Measurements from ENCODE around the gene FABP7. TPM values are rescaled to one million over a fixed set of nuclear protein-coding genes. Genes with fewer than 3 reads are reported as not detected.

The FABP7 gene
- total and polyA plus RNA-seq, 7 donors: 3.7 to 63.6 (median 31.3) TPM

DNA sequence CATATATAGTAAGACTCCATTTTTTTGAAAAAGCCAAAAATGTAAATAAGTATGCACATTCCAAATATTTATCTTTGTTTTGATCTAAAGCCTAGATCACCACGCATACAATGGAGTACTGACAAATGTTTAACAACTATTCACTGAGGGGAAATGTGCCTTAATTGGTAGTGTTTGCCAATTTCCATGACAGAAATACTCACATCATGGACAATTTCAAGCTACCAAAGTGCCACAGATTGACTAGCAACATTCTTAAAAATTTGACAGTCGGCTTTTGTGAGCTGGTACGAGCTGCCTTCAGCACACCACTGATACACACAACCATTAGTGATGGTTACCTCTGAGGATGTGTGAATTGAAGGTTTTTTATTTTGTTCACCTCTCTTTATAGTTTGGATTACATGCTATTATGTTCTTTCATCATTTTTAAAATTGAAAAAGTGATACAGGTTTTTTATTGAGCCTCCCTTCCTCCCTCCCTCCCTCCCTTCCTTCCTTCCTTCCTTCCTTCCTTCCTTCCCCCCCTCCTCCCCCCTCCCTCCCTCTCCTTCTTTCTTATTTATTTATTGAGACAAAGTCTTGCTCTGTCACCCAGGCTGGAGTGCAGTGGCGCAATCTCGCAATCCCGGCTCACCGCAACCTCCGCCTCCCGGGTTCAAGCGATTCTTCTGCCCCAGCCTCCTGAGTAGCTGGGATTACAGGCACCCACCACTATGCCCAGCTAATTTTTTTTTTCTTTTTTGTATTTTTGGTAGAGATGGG is 28.8 kb downstream of the FABP7 start:
- DNase-seq: no peak
- H3K4me3 ChIP-seq: no peak overlapping the region
- H3K36me3 ChIP-seq (ENCODE audit: insufficient read depth in 1 of 2, low read depth in 1 of 2): peaks cover 8 to 79% of the 10 kb centered on the region in 2 donors
- intact Hi-C loops (cut with DNase I): no loop called here
- 86 to 96% (median 95%) methylated on average over 10 of the region's 10 CpGs for WGBS, 3 donors
- no peak overlapping the region for H3K27ac ChIP-seq
- ATAC-seq: no peak
- no peaks in the 10 kb centered on the region for H3K9me3 ChIP-seq
- H3K27me3 ChIP-seq (ENCODE audit: insufficient read depth in 3 of 3, low read length in 2 of 3): no peaks in the 10 kb centered on the region
- H3K4me1 ChIP-seq: no peaks in the 10 kb centered on the region
- TF ChIP-seq CTCF (IDR thresholded peaks at IDR 0.05): no peak

GRCh38 chr6:122809001-122809400 is 29.5 kb downstream of the FABP7 start:
- no peak overlapping the region for H3K27ac ChIP-seq
- DNase-seq (no peak), ATAC-seq (no peak)
- peaks cover 6 to 72% of the 10 kb centered on the region in 2 donors for H3K36me3 ChIP-seq (ENCODE audit: insufficient read depth in 1 of 2, low read depth in 1 of 2)
- intact Hi-C loops (cut with DNase I): no loop called here
- no peak for TF ChIP-seq CTCF (IDR thresholded peaks at IDR 0.05)
- H3K4me1 ChIP-seq: no peaks in the 10 kb centered on the region
- 82 to 86% (median 82%) methylated on average over 4 of the region's 4 CpGs for WGBS, 3 donors
- H3K27me3 ChIP-seq (ENCODE audit: insufficient read depth in 3 of 3, low read length in 2 of 3): no peaks in the 10 kb centered on the region
- no peaks in the 10 kb centered on the region for H3K9me3 ChIP-seq
- H3K4me3 ChIP-seq: no peak overlapping the region

GRCh38 chr6:122809691-122810090 is 30.2 kb downstream of the FABP7 start:
- DNase-seq: no peak
- WGBS, 3 donors: 84 to 91% (median 89%) methylated on average over 2 of the region's 2 CpGs

DNA sequence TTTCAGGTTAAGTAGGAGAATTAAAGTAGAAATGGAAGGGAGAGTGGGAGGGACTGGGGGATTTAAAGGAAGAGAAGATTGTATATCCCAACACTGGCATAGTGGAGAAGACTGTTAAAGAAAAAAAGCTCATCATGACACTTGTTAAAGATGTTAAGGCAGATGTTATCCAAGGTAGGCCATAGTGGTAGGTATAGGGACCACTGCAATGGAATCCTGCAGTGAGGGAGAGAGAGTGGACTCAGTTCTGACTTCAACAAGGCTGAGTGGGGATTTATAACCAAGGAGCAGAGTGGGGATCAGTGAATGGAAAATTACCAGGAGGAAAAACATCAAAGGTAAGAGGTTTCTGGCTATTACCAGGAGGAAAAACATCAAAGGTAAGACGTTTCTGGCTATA is 30.7 kb downstream of the FABP7 start:
- Histone ChIP-seq H3K4me1 (no peaks in the 10 kb centered on the region), H3K9me3 (no peaks in the 10 kb centered on the region), H3K4me3 (no peak overlapping the region), H3K27ac (no peak overlapping the region), H3K36me3 (ENCODE audit: insufficient read depth in 1 of 2, low read depth in 1 of 2) (peaks cover 6 to 60% of the 10 kb centered on the region in 2 donors), H3K27me3 (ENCODE audit: insufficient read depth in 3 of 3, low read length in 2 of 3) (no peaks in the 10 kb centered on the region)
- no peak for TF ChIP-seq CTCF (IDR thresholded peaks at IDR 0.05)
- no peak for DNase-seq
- WGBS, 3 donors: 67 to 72% (median 68%) methylated on average over 1 of the region's 1 CpG
- ATAC-seq: no peak
- intact Hi-C loops (cut with DNase I): no loop called here

More at GRCh38 chr6:122809691-122810090, 30.2 kb downstream of the FABP7 start:
- Histone ChIP-seq H3K27me3 (ENCODE audit: insufficient read depth in 3 of 3, low read length in 2 of 3) (no peaks in the 10 kb centered on the region), H3K27ac (no peak overlapping the region), H3K4me1 (no peaks in the 10 kb centered on the region), H3K9me3 (no peaks in the 10 kb centered on the region), H3K4me3 (no peak overlapping the region), H3K36me3 (ENCODE audit: insufficient read depth in 1 of 2, low read depth in 1 of 2) (peaks cover 6 to 65% of the 10 kb centered on the region in 2 donors)
- no peak for TF ChIP-seq CTCF (IDR thresholded peaks at IDR 0.05)
- intact Hi-C loops (cut with DNase I): no loop called here
- ATAC-seq: no peak

- no peak for DNase-seq
- Histone ChIP-seq H3K36me3 (ENCODE audit: insufficient read depth in 1 of 2, low read depth in 1 of 2) (no peaks in the 10 kb centered on the region), H3K4me3 (no peak overlapping the region), H3K27ac (no peak overlapping the region), H3K27me3 (ENCODE audit: insufficient read depth in 3 of 3, low read length in 2 of 3) (no peaks in the 10 kb centered on the region), H3K4me1 (no peaks in the 10 kb centered on the region), H3K9me3 (no peaks in the 10 kb centered on the region)
- WGBS, 3 donors: 45 to 73% (median 53%) methylated on average over 2 of the region's 2 CpGs
- ATAC-seq: peak in 1 of 4 donors; percentile 11
- no peak for TF ChIP-seq CTCF (IDR thresholded peaks at IDR 0.05)
- intact Hi-C loops (cut with DNase I): no loop called here
Measured at GRCh38 chr6:122817358-122817757, 37.8 kb downstream of the FABP7 start.
